GM18861 (cell line): Measurements from ENCODE around the gene COL23A1.
"Not testable (repeated sequence)": the region's sequence is repeated elsewhere in the genome, so short reads cannot be mapped to it uniquely, and the experiment has no call there.

Experiments
- ATAC-seq: cut with Tn5 transposase; IDR thresholded peaks from one replicate; pipeline ENCODE4 v1.9.1; 2021; ENCODE audit not compliant: unreplicated experiment

Gene COL23A1

DNA sequence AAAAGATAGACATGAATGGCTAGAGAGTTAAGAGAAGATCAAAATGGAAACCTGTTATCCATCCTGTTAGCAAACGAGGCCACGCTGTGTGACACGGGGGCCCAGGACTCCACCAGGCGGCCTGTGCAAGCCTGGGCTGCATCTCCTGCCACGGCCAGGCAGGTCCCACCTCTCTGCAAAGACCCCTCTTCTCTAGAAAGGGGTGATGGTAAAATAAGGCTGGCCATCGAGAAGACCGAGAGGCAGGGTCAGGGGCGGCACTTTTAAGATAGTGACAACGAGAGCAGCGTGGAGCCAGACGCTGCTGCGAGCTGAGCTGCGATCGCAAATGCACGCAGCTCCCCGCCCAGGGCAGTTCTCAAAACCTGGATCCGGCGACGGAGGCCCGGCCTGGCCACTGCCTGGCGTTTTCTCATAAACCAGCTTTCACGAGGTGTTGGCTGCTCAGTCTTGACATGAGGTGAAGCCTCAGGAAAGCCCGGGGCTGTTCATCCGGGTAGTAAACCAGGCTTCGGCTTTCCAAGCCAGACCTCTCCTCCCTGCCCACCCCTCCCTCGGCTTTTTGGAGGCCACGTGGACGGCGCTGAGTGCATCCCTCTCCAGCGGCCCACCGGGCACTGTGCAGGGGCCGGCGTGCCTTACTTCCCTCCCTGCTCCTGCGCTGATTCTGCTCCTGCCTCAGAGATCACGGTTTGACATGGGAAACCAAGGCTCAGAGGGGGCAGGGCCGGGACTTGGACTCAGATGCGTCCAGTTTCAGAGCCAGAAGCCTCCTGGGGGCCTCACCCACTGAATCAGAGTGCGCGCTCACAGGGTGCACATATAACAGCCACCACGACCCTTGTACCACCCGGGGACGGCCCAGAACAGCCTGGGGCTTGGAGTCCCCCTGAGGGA, 206.0 kb downstream of the COL23A1 start:
- ATAC-seq, result no peak

DNA sequence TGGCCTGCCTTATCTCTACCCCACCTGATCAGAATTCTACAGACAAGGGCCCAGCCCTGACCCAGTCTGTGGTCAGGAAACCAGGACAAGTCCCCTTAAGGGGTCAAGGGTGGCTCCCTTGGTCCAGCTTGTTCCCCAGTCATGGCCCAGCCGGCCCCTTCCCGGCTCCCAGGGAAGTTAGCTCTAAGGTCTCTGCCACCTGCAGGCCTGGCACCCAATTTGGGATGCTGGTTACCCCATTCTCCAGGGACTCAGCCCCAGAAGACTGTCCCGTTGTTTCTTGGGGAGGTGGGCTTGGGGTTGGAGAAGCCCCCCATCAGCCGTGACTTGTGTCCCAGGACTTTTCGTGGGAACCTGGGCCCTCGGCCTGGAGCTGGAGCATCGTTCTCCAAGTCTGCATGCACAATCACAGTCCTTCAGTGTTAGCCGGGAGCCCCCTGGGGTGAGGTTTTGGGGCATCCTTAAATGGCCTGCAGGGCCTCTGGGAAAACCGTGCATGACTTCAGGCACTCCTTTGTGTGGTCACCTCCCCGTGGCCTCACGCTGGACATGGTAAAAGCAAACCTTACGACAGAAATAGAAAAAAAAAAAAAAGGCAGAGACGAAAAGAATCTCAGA, 206.8 kb downstream of the COL23A1 start:
- ATAC-seq, result no peak

- no peak for ATAC-seq
Measured at GRCh38 chr5:178382754-178383164, 207.4 kb downstream of the COL23A1 start.

DNA sequence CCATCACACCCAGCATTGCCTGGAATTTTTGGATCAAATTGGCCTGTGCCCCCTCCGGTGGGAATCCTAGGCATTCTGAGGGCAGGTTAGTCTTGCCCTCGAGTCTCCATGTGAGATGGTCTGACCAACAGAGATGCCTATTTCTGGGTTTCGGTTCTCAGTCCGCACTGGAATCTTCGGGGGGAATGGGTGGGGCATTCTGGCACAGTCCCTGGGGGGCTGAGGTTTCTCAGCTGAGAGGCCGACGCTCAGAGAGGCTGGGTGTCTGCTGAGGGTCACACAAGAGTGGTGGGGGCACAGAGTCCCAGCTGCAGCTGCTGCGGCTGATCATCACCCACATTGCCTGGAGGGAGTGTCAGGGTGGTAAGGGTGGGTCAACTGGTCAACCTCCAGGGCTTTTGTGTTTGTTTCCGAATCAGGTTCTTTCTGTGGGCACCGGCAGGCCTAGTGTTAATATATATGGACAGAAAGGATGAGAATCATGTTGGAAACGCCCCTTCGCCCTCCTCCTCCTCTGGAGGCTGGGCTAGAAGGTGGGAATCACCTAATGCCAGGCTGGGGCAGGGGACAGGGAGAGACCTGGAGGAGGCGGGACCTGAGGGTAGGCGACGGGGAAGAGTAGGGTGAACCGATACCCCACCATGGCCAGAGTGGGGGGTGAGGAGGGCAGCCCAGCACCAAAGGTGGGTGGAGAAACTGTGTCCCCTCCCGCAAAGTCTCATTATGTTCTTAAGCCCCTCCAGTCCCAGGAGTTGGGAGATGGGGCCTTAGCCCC, 208.1 kb downstream of the COL23A1 start:
- ATAC-seq, result no peak

GRCh38 chr5:178381206-178381605, 209.0 kb downstream of the COL23A1 start:
- ATAC-seq, result no peak

DNA sequence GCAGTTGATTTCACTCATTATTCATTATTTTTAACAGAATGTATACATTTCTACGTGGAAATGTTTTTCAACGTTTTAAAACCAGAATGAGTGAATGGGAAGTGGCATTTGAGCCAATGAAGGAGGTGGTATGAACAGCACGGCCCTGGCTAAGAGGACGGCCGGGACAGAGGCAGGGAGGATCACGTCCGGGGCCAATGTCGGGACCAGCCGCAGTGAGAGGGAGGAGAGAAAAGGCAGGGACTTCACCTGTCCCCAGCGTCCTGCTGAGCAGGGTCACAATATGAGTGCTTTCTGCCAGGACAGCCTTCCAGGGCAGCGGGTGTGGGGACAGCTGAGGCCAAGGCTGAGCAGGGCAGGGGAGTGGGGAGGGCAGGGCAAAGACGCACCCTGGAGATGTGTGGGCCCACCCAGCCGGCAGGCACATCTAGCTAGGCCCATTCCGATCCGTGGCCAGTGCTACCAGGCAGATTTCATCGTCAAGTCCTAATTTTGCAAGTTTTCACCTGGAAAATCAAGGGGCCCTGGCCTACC, 209.6 kb downstream of the COL23A1 start:
- ATAC-seq, result no peak

- ATAC-seq, result no peak
Measured at GRCh38 chr5:178380086-178380485, 210.1 kb downstream of the COL23A1 start.

DNA sequence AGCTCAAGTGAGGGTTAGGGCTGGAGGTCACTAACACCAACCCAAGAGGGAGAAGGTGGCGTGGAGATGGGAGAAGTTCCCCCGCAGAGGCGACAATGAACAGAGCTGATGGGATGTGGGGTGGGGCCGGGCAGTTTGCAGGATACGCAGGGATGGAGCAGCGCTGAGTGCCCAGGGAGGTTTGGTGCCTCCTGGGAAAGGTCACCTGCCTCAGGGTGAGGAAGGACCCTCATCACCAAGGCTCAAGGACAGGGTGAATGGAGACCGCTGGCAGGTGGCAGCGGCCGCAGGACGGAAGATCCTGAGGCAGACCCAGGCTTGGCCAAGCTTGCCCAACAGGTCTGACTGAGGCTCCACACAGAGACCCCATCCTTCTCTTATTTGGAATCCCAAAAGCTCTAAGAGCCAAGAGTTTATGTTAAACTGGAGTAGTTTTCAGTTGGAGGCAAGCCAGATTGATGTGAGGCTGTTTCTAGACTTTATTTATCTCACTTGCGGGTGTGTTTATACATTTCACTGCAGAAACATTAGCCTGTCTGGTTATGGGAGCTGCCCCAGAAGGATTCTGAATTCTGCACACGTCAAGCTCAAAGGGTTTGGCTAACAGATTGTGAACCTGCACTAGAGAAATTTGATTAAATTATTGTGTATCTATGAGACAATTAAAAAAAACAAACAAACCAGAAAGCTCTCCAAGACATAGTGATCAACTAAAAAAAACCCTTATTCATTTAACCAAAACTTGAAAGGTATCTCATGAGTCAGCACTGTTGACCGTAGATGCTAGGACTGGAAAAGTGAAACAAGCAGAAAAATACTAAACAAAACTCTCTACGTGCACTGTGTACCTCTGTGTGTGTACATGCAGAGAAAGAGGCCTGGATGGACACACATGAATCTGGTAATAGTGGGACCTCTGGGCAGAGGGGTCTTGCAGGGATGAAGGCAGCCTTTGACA, 211.4 kb downstream of the COL23A1 start:
- no peak for ATAC-seq

GRCh38 chr5:178377583-178378270, 212.5 kb downstream of the COL23A1 start:
- no peak for ATAC-seq

DNA sequence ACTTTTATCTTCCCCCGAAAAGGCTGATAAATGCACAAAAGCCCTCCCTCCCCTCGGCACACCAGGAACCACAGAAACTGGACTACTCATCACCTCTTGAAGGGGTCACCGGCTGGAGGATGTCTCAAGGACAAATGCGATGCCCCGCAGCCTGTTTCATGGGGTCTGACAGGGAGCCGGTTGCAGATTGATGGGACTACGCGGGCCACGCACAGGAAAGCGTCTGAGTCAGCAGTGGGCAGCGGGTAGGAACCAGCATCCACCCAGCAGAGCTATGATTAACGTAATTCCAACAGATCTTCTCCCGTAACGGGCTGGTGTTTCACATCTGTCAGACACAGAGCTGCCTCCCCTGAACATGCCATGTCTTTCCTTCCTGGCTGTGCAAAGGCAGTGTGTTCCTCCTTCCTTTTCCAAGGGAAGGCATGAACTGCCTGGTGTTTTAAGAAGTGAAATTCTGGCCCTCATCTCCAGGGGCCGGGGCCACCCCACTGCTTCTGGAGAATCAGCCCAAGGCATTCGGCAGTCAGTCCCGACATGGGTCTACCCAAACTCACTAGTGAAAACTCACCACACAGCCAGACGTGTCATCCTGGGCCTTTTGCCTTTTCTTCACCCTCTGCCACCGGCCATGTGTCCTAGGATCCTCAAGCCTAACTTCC, 213.1 kb downstream of the COL23A1 start:
- no peak for ATAC-seq

DNA sequence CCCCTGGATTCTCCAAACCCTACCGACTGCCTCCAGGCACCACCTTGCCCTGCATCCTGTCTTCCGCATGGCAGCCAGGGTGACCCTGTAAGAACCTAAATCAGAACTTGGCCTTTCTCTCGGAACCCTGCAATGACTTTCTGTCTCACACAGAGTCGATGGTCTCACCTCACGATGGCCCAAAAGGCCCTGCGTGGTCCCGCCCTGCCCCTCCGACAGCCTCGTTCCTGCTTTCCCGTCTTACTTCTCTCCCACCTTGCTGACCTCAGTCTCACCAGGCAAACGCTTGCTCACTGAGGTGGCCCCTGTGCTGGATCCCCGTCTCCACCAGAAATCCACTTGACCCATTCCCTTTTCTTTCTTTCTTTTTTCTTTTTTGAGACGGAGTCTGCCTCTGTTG, 214.8 kb downstream of the COL23A1 start:
- no peak for ATAC-seq

DNA sequence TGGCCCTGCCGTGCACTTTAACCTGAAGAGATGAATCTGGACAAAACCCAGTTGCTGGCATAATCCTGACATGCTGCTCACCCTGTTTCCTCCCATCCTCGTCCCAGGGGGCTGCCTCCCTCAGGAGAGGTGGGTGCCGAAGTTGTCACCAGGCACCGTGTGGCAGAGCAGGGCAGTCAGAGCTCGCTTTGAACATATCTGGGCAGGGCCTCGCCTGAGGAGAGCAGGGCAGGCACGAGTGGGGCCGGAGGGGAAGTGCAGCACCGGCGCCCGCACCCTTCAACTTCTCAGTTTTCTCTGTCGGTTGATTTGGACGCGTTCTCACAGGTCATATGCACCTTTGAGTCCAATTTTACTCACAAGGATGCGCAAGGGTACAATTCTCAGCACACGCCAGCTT, 216.5 kb downstream of the COL23A1 start:
- no peak for ATAC-seq

- no peak for ATAC-seq
Measured at GRCh38 chr5:178372142-178372571, 218.0 kb downstream of the COL23A1 start.

GRCh38 chr5:178371362-178372111, 218.7 kb downstream of the COL23A1 start:
- no peak for ATAC-seq

DNA sequence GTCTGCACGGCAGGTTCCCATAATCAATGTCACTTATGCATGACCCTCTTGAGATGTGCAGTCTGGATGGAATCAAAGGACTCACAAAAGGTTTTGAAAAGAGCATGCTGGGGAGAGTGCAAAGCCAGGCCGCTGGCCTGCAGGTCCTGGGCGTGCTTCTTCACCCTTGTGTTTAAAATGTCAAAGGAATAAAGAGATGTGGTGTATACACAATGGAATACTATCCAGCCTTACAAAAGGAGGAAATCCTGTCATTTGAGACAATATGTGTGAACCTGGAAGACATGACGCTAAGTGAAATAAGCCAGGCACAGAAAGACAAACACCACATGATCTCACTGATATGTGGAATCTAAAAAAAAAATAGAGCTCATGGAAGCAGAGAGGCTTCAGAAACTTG, 220.1 kb downstream of the COL23A1 start:
- no peak for ATAC-seq

DNA sequence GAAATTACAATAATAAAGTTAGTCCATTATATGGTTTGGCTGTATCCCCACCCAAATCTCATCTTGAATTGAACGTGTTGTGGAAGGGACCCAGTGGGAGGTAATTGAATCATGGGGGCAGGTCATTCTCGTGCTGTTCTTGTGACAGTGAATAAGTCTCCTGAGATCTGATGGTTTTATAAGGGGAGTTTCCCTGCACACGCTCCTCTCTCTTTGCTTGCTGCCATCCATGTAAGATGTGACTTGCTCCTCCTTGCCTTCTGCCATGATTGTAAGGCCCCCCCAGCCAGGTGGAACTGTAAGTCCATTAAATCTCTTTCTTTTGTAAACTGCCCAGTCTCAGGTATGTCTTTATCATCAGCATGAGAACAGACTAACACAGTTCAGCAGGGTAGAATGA, 220.7 kb downstream of the COL23A1 start:
- not testable (repeated sequence) for ATAC-seq

- no peak for ATAC-seq
Measured at GRCh38 chr5:178368716-178369300, 221.4 kb downstream of the COL23A1 start.

GRCh38 chr5:178368274-178368673, 221.9 kb downstream of the COL23A1 start:
- ATAC-seq, result no peak
